Skin of body (tissue), 2 donors: ENCODE measurements around the gene NIPSNAP3A. TPM values are rescaled to one million over a fixed set of nuclear protein-coding genes. Genes with fewer than 3 reads are reported as not detected.
A peak's percentile ranks its signal among the peaks of the same experiment; 100 is the strongest.
"Not testable (repeated sequence)": the region's sequence is repeated elsewhere in the genome, so short reads cannot be mapped to it uniquely, and the experiment has no call there.

ENCODE experiments used
- DNase-seq: peaks from one replicate; lab custom pipeline; 2025; lab: John Stamatoyannopoulos, UW
- total RNA-seq: library from RNA; depleted of rRNA; stranded (reverse); fragments of >200 nt; gene quantifications from one replicate; pipeline ENCODE4 v1.2.3, GENCODE V29; 2014

NIPSNAP3A gene
- total RNA-seq = 41.6 TPM

DNA sequence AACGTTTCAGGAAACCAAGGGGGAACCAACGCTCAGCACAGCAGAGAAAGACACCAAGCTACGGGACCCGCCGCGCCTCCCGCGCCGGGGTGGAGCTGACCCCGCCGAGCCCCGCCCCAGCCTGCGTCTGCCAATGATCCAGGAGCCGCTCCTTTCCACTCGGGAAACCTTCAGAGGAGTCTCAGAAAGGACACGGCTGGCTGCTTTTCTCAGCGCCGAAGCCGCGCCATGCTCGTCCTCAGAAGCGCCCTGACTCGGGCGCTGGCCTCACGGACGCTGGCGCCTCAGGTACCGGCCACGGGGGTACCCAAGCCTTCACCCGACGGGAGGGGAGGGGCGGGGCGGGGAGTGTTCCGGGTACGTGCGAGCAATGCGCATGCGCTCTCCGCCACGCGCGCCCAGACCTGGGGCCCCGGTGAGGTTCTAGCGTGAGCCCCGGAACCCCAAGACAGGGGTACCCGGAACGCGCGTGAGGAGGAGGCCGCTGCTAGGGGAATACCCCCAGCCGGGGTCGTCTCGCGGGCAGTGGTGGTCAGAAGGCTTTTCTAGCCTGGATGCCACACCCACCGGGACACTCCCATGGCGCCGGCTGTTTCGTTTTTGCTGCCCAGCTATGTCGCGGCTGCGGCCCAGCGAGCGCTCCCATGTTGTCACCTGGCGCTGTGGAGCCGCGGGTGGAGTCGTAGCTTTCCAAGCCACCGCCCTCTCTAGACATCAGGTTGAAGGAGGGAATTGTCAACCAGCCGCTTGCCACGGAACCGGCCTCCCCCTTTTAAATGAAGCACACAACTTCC lies at the start of gene NIPSNAP3A:
TSS of gene NIPSNAP3A (plus strand) at position 119 of the 794 bp plus-strand sequence. CDS start at position 229, 110 bp downstream.
- peak; percentile 83 for DNase-seq

DNA sequence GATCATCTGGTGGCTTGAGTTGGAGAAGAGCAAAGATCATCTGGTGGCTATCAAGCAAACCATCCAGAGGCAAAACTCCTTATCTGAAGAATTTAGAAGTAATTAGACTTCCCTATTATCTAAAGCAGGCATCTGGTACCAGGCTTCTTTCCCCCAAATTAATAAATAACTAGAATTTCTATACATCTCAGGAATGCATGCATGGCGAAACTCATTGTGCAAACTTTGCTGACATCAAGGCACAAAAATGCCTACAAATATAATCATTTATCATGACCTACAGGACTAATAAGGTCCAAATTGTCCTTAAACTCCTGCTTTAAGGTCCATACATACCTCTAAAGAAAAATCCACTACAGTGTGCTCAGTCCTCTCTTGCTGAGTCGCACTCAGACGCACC lies 47.2 kb upstream of the NIPSNAP3A start:
- DNase-seq = no peak

DNA sequence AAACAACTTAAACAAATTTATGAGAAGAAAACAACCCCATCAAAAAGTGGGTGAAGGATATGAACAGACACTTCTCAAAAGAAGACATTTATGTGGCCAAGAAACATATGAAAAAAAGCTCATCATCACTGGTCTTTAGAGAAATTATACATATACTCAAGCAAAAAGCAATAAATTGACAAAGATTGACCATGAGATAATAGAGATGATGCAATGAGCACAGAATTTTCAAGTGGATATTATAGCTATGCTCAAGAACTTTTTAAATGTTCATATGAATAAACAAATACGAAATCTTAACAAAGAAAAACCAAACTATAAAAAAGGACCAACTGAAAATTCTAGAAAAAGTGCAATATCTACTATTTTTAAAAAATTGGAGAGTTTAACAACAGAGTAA lies 38.7 kb upstream of the NIPSNAP3A start:
- DNase-seq = not testable (repeated sequence)

DNA sequence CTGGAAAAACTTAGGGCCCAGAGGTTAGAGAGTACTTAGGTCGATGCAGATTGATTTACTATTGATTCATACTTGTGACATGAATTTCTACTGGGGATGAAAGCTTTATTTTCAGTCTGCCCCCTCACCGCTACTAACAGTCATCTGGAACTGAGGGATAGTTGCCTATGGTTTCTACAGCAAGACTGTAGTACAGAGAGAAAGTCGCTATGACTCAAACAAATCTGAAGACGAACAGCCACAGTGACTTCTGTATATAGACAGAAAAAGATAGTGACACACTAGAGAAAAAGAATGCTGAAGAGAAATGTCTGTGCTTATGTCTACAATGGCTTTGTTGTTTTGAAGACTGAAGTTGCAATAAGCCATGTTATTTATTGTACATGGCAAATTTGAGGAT lies 35.9 kb upstream of the NIPSNAP3A start:
- no peak for DNase-seq

DNA sequence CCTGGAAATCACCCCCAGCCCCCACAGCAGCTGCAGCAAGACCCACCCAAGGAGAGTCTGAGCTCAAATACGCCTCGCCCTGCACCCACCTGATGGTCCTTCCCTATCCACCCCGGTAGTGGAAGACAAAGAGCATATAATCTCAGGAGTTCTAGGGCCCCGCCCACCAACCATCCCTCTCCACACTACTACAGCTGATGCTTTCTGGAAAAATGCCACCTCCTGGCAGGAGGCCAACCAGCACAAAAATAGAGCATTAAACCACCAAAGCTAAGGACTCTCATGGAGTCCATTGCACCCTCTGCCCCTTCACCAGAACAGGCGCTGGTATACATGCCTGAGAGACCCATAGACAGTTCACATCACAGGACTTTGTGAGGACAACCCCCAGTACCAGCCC lies 22.5 kb upstream of the NIPSNAP3A start:
- DNase-seq = no peak

DNA sequence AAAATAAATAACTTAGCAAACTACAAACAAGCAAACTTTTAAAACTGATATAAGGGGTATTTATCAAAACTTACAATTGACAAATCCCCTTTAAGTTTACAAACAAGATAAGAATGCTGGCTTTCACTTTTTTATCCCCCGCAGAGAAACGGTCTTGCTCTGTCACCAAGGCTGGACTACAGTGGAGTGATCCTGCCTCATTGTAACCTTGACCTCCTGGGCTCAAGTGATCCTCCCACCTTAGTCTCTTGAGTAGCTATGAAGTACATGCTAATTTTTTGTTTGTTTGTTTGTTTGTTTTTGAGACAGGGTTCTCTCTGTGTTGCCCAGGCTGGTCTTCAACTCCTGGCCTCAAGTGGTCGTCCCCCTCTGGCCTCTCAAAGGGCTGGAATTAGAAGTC lies 9.0 kb upstream of the NIPSNAP3A start:
- no peak for DNase-seq

DNA sequence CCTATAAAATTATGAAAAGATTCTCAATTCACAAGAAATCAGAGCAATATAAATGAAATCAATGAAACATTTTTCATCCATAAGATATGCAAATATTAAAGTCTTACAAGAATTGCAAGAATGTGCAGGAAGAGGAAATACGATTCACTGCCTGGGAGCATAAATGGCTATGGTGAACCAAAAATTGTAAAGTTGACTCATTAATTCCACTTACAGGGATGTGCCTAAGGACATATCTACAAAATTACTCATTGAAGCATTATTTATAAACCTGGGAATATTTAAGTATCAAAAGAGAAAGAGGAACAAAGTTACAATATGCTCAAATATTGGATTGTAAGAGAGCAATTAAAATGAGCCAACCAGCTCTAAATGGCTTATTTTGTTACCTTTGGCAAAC lies 6.9 kb upstream of the NIPSNAP3A start:
- no peak for DNase-seq

DNA sequence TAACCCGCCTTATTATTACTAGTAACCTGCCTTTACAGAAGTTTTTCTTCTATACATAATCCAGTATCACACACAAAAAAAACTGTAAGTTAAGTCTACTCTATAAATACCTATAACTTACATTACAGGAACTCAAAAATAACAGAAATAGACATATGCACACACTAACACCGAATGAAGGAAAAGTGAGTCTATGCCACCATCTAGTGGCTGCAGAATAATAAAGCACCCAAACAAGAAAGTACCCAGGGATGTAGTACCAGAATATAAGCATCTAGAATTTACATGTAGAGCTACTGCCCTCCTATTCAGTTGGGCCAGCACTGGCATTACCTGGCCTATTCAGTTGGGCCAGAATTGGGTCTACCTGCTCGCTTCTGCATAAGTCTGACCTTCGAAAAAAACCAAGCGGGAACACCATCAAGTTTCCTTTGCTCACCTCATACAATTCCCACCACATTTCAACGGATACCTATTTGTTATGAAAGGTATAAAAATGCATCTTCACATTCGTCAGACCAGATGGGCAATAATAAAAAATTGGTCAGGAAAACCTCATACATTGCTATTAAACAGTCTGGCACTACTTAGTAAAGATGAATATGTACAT lies 4.0 kb upstream of the NIPSNAP3A start:
- DNase-seq = peak; percentile 76

DNA sequence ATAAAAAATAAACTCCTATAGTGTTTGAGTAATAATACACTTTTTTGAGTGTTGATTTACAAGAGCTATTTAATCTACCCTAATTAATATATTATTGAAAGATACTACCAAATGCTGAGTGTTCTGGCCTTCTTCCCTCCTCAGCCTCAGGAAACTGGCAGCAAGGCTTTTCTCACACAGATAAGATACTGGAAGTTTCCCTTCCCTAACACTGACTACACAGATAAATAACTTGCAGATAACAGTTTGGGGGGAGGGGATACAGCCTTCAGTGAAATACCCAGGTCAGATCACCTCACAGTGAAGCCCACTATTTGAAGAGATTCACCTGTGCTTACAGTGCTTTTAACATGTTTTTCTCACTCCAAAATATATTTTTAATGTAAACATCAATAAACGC lies 1.6 kb upstream of the NIPSNAP3A start:
- DNase-seq = no peak

DNA sequence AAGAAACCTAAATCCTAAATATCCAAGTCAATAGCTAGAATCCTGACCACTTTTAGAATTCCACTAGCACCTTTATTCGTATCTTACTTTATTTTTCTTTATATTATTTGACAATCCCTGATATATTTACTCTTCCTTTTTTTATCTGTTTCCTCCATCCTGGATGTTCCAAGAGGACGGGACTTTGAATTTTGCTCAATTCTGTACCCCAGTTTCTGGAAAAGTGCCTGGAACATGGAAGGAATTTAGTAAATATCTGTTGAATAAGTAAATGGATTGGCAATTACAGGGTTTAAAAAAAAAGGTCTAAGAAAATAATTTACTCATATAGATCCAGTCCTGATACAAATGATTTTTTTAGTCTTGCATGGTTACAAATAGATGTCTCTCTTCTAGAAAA lies 1.2 kb upstream of the NIPSNAP3A start:
- no peak for DNase-seq

DNA sequence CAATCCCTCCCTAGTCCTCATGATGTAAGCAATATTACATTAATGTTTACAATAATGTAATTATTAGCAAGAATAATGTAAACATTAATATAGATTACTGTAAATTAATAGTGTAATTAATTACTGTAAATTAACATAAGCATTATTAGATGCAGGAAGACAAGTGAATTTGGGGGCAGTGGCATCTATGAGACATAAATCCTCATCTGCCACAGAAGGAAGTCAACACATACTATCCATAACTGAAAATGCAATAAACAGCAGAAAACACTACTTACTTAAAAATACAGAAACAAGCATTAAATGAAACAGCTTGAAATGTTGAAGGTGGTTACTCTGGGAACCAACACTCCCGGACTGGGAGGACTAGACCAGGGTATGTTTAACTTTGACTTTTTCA lies 685 bp upstream of the NIPSNAP3A start:
- DNase-seq = no peak

DNA sequence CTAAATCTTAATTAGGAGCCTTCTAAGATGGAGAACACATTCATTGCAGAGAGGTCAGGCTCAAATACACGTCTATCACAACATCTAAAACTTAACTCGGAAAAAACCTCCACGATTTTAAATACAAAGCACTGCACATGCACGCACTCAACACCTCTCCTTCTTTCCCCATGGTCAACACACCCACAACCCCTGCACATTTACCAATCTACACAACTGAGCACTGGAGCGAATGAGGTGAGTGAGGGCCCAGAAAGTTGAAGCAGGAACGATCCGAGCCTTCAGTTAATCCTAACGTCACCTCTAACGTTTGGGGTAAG lies 278 bp upstream of the NIPSNAP3A start:
- peak; percentile 75 for DNase-seq

DNA sequence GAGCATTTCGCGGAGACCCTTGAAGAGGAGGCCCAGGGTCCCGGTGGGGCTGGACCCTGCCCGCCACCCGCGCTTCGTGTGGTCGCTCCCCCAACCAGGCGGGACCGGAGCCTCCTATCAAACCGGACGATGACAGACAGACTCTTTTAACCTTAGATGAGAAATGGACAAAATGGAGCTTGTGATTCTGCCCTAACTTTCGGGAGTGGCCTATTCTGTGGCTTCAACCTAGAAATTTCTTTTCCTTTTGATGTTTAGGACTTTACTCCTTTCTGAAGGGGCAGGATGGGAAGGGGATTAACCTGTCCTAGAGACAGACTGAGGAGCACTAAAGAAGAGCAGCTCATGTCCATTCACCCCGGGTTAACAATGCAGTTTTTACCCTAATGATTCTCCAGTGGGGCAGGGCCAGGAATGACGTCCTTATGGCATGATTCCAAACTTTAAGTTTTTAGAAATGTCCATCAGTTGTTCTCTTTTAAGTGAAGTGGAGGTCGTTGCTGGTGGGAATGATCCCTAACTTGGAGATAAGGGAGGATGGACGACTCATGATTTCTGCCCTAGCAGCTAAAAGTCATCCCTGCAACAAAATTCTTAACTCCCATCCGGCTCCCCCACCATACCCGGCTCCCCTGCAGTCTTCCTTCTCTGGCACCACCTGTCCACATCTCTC lies 1.0 kb downstream of the NIPSNAP3A start:
- DNase-seq = peak; percentile 53

DNA sequence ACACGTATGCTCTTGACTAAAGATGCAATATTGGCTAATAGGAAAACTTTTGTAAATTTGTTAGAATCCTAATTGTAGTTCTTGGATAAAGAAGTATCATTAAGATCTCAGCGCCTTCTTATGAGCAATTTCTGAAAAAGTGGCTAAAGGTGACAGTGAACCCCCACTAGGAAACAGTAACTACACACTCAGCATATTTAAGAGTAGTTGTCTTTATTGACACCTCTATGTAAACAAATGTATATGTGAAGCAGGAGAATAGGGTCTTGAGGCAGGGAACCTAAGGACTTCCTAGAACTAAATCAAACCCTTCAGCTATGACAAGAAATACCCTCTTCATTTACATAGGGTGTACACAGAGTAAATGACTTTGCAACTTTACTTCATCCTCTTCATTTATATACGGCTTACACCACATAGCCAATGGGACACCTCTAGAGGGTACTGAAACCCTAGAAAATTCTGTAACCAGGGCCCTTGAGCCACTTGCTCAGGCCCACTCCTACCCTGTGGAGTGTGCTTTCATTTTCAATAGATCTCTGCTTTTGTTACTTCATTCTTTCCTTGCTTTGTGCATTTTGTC lies 2.8 kb downstream of the NIPSNAP3A start:
- DNase-seq = no peak

DNA sequence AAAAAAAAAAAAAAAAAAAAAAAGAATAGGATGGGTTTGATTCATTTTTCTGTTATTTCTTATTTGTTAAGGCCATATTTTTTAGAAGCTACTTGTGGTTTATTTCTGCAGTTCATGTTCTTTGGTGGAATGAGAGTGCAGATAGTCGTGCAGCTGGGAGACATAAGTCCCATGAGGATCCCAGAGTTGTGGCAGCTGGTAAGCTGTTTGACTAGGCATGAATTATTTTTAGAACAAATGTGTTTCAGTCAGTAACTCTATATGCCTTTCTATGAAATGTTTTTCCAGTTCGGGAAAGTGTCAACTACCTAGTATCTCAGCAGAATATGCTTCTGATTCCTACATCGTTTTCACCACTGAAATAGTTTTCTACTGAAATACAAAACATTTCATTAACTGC lies 11.5 kb downstream of the NIPSNAP3A start:
- DNase-seq = no peak

DNA sequence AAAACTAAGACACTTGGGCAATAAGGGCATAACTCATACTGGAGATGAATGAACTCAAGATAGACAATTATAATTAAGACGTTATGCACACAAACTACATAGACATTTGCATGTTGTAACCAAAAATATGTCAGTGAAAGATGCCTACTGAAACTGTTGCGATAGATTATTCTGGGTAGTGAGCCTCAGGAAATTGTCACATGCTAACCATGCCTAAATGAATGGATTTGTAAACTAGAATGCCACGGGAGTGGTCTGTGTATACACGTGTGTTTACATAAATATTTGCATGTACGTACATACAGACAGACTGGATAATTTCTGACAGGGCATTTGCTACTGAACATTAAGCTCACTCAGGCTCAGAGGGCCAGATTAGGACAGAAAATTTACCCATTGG lies 17.7 kb downstream of the NIPSNAP3A start:
- no peak for DNase-seq

DNA sequence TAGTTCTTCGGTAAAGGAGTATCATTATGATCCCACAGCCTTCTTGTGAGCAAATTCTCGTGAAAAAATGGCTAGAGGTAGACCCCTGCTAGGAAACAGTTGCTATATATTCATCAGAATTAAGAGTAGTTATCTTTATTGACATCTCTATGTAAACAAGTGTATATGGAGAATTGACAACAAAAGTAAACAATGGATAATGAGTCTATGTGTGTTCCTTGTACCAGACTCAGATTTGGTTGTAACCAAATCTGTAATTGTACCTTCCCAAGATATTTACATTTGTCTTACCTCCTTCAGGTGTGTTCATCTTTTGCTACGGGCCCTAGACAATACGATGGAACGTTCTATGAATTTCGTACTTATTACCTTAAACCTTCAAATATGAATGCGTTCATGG lies 18.5 kb downstream of the NIPSNAP3A start:
- DNase-seq = no peak

DNA sequence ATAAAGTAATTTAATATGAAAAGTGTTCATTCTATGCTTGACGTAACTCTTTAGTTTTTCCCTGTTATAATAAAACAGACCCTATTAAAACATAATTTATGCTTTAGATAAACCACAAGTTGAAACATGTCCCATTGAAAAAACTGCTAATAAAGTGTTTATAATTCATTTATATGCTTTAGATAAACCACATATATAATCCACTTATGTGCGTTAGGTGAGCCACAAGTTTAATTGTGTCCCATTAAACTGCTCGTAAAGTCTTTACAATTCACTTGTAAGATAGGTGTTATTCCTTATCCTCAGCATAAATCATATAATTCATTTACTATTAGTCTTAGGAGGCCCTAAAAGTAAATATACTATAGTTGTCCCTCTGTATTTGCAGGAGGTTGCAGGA lies 20.0 kb downstream of the NIPSNAP3A start:
- DNase-seq = no peak

DNA sequence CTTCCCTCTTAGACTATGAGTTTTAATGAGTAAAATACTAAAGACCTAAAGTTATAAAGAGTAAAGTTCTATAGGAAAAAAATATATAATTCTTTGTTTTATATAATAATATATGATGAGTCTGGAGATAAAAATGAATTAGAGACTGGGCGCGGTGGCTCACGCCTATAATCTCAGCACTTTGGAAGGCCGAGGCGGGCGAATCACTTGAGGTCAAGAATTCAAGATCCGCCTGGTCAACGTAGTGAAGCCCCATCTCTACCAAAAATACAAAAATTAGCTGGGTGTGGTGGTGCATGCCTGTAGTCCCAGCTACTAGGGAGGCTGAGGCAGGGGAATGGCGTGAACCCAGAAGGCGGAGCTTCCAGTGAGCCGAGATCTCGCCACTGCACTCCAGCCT lies 21.5 kb downstream of the NIPSNAP3A start:
- not testable (repeated sequence) for DNase-seq

DNA sequence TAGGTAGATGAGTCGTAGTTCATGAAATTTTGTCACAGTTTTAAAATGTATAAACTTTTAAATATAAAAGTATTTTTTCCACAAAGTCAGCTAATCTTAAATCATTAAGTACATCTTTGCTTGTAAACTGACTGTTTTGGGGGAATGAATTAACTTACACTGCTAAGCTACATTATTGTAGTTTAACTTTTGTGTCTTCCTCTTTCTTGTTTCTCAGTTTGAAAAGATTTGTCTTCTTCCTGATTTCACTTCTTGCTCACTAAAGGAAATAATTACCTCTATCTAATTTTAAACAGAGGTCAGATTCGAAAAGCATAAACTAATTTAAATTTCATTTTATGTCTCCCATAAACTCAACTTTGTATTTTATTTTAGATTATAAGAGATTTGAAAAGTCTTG lies 22.2 kb downstream of the NIPSNAP3A start:
- no peak for DNase-seq

DNA sequence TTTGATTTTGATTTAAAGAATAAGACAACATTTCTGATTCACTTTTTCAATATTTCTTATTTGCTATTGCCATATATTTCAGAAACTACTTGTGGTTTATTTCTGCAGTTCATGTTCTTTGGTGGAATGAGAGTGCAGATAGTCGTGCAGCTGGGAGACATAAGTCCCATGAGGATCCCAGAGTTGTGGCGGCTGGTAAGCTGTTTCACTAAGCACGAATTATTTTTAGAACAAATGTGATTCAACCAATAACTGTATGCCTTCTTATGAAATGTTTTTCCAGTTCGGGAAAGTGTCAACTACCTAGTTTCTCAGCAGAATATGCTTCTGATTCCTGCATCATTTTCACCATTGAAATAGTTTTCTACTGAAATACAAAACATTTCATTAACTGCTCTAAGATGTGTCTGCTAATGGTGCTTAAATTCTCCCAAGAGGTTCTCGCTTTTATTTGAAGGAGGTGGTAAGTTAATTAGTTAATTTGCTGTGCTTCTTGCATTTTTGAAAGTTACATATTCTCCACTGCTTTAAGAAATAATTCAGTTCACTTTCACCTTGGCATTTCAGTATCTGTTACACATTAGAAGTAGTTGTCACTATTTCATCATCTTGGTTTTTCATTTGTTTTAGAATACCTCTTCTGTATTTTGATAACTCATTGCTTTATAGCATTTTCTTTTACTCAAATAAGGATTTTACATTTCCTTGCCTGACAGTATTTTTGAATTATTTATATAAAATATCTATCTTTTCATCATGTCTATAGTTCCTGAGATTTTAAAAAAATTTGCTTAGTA lies 25.4 kb downstream of the NIPSNAP3A start:
- no peak for DNase-seq

DNA sequence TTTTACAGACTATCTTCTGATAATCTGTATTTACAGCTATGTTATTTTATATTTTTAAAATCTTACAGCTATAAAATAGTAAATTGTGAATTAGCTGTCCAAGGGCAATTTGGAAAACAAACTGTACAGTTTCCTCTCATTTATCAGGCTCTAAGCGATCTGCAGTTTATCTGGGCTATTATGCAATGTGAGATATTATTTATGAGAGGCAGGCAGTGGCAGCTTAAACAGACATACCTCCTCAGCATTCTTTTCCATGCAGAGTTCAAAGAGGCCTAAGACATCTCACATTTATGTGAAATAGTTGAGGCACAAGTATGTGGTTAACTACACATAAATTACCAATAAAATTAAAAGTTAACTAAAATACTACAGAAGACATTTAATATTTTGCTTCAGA lies 26.6 kb downstream of the NIPSNAP3A start:
- DNase-seq = no peak
